WTC11 (cell line): ENCODE measurements around the gene MAPKAPK3. TPM values are rescaled to one million over a fixed set of nuclear protein-coding genes. Genes with fewer than 3 reads are reported as not detected.

Source experiments
- ATAC-seq: fragments of 200-7000 bp; cut with Tn5 transposase; 2 replicates; pipeline ENCODE4 v1.10.0; 2021; ENCODE audit warnings: mild to moderate bottlenecking, moderate library complexity
- CTCF ChIA-PET: fragments of 300-600 bp; sonication (Branson Sonifier 250); formaldehyde crosslinking; loops from one replicate; lab custom pipeline; 2021; ENCODE audit warnings: antibody characterized with exemption; lab: Charles Lee
- POLR2A ChIA-PET: fragments of 350-600 bp; sonication (Branson Sonifier 250); formaldehyde crosslinking; loops from one replicate; lab custom pipeline; 2021; ENCODE audit warnings: antibody characterized with exemption; lab: Charles Lee
- DNase-seq: peaks from one replicate; pipeline ENCODE4 v3.0.0; 2021; ENCODE audit warnings: low spot score
- H3K27ac Mint-ChIP-seq: 2 replicates; pipeline ENCODE4 v1.8.0; 2021; ENCODE audit warnings: mixed read lengths
- H3K27me3 Mint-ChIP-seq: 2 replicates; pipeline ENCODE4 v1.8.0; 2021; ENCODE audit warnings: low read depth, mild to moderate bottlenecking, moderate library complexity, mixed read lengths
- H3K36me3 Mint-ChIP-seq: 2 replicates; pipeline ENCODE4 v1.8.0; 2021; ENCODE audit warnings: mixed read lengths
- H3K4me1 Mint-ChIP-seq: 2 replicates; pipeline ENCODE4 v1.8.0; 2022; ENCODE audit warnings: mixed read lengths
- H3K4me3 Mint-ChIP-seq: 2 replicates; pipeline ENCODE4 v1.8.0; 2021; ENCODE audit warnings: mild to moderate bottlenecking, moderate library complexity, mixed read lengths
- H3K9me3 Mint-ChIP-seq: 2 replicates; pipeline ENCODE4 v1.8.0; 2021; ENCODE audit warnings: mixed read lengths
- AFF4 ChIP-seq: sonication (generic); formaldehyde crosslinking; IDR thresholded peaks from 2 replicates; pipeline ENCODE4 v1.8.1; 2023; ENCODE audit warnings: mild to moderate bottlenecking, missing genetic modification reagents, borderline replicate concordance
- AR ChIP-seq: fragments of 250-450 bp; sonication (Bioruptor Pico); IDR thresholded peaks from 2 replicates; pipeline ENCODE4 v1.9.0; 2021; ENCODE audit warnings: mild to moderate bottlenecking
- CBFB ChIP-seq: sonication (generic); formaldehyde crosslinking; IDR thresholded peaks from 2 replicates; pipeline ENCODE4 v1.8.1; 2022; ENCODE audit warnings: mild to moderate bottlenecking, low read depth, missing genetic modification reagents
- NR2C2 ChIP-seq: sonication (generic); formaldehyde crosslinking; IDR thresholded peaks from 2 replicates; pipeline ENCODE4 v1.8.0; 2022; ENCODE audit warnings: mild to moderate bottlenecking, missing genetic modification reagents
- NR3C1 ChIP-seq: sonication (generic); formaldehyde crosslinking; conservative IDR thresholded peaks from 2 replicates; pipeline ENCODE4 v1.8.1; 2023; ENCODE audit warnings: low read depth, mild to moderate bottlenecking, missing genetic modification reagents
- PRDM15 ChIP-seq: sonication (generic); formaldehyde crosslinking; IDR thresholded peaks from 2 replicates; pipeline ENCODE4 v1.8.0; 2022; ENCODE audit warnings: missing genetic modification reagents
- PREB ChIP-seq: sonication (generic); formaldehyde crosslinking; IDR thresholded peaks from 2 replicates; pipeline ENCODE4 v1.8.1; 2022; ENCODE audit warnings: mild to moderate bottlenecking, missing genetic modification reagents, moderate library complexity, borderline replicate concordance
- USF1 ChIP-seq: sonication (generic); formaldehyde crosslinking; IDR thresholded peaks from 2 replicates; pipeline ENCODE4 v1.8.0; 2022; ENCODE audit warnings: mild to moderate bottlenecking, missing genetic modification reagents
- ZBTB21 ChIP-seq: sonication (generic); formaldehyde crosslinking; IDR thresholded peaks from 2 replicates; pipeline ENCODE4 v1.8.1; 2023; ENCODE audit warnings: mild to moderate bottlenecking, missing genetic modification reagents, borderline replicate concordance
- ZNF232 ChIP-seq: sonication (generic); formaldehyde crosslinking; IDR thresholded peaks from 2 replicates; pipeline ENCODE4 v1.8.0; 2022; ENCODE audit warnings: mild to moderate bottlenecking, missing genetic modification reagents
- total RNA-seq: library from RNA; stranded (reverse); gene quantifications from 3 replicates; pipeline ENCODE4 v1.2.3, GENCODE V29; 2021
- TF ChIP-seq, protein P1 (sequence below): sonication (generic); formaldehyde crosslinking; conservative IDR thresholded peaks from 2 replicates; pipeline ENCODE4 v1.8.1; 2022; ENCODE audit warnings: mild to moderate bottlenecking, missing genetic modification reagents
- TF ChIP-seq, protein P2 (sequence below): sonication (generic); formaldehyde crosslinking; IDR thresholded peaks from 2 replicates; pipeline ENCODE4 v1.8.1; 2022; ENCODE audit warnings: mild to moderate bottlenecking, moderate library complexity, missing genetic modification reagents

The MAPKAPK3 gene
- total RNA-seq, 1 experiment from 2014 or later = 60.2 TPM

- Mint-ChIP-seq H3K27ac (no peak overlapping the region), H3K27me3 (peaks cover 3% of the 10 kb centered on the region), H3K4me1 (no peaks in the 10 kb centered on the region), H3K4me3 (no peak overlapping the region), H3K36me3 (no peaks in the 10 kb centered on the region), H3K9me3 (no peaks in the 10 kb centered on the region)
- ATAC-seq (no peak), DNase-seq (no peak)
- TF ChIP-seq, protein P1, sequence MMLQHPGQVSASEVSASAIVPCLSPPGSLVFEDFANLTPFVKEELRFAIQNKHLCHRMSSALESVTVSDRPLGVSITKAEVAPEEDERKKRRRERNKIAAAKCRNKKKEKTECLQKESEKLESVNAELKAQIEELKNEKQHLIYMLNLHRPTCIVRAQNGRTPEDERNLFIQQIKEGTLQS (CRISPR knock-in tag) = no peak
- TF ChIP-seq AR (CRISPR knock-in tag) (no peak), NR2C2 (no peak), PRDM15 (CRISPR knock-in tag) (no peak), AFF4 (CRISPR knock-in tag) (no peak), NR3C1 (CRISPR knock-in tag) (no peak), ZNF232 (no peak), PREB (no peak), CBFB (no peak), ZBTB21 (no peak), USF1 (no peak)
- TF ChIP-seq, protein P2, sequence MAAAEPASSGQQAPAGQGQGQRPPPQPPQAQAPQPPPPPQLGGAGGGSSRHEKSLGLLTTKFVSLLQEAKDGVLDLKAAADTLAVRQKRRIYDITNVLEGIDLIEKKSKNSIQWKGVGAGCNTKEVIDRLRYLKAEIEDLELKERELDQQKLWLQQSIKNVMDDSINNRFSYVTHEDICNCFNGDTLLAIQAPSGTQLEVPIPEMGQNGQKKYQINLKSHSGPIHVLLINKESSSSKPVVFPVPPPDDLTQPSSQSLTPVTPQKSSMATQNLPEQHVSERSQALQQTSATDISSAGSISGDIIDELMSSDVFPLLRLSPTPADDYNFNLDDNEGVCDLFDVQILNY = no peak
- CTCF ChIA-PET = interaction anchor here (0.9 to 3.2 kb wide), 4 partner anchors 9 to 776 kb away, joined by 3 to 24 read pairs (median 4); partner anchors contain the start of genes CISH and HEMK1
- POLR2A ChIA-PET = interaction anchor here (1.1 kb wide), 1 partner anchor 34 kb away, joined by 4 read pairs; the partner anchor contains the start of gene HEMK1
Measured at GRCh38 chr3:50602595-50603191, 14.3 kb upstream of the MAPKAPK3 start.
